DMS 273 (cell line): Measurements from ENCODE around the gene RETREG2.

Experiments
- DNase-seq: peaks from one replicate; lab custom pipeline; 2025; ENCODE audit not compliant: unreplicated experiment; lab: John Stamatoyannopoulos, UW

Gene RETREG2

DNA sequence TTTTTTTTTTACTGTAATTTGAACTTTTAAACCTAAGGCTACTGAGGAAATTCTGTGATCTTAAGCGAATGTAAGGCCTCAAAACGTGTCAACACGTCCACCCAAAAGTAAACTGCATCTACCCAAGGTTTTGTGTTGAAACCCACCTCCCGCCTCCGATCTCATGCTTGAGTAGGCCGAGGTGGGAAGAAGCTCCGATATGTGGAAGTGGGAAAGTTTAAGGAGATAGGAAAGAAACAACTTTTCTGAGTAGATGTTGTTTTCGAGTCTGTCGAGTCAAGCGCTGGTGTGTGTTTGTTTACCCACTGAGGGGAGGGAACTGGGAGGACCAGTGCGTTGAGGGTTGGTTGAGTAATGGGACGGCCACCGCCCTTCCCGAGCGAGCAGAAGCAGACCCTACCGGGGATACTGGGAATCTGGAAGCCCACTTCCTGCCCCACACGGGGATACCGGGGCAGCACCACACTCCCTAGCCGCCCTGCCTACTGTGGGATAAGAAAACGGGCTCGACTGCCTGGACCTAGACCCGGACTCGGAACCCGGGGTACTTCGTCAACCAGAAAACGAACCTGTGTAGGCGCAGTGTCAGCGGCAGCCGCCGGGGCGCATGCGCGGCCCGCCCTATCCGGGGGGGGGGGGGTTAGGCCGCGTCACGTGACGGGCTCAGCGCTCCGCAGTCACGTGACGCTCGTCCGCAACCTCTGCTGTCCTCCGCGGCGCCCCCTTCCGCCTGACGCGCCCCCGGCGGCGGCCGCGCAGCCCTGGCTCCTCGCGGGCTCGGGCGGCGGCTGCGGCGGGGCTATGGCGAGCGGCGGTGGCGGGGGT is at the start of gene RETREG2:
TSS of gene RETREG2 (plus strand) at position 724 of the 825 bp plus-strand sequence. CDS start at position 802, 78 bp downstream.
- peak; percentile 94 for DNase-seq

DNA sequence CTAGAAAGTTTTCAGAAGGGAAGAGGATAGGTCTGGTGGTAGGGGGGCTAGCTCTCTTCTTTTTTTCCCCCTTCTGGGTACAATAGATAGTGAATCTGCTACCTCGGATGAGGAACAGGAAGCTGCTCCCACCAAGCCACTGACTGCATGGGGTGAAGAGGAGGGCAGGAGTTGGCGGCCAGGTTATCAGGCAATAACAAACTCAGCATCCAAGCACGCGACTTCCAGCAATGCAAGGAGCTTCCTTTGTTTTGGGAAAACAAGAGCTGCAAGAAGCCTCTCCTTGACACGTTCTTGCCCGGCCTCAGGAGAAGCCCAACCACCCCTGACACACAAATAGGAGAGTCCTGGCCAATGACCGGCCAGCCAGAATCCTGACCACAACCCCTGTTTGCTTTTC is 49.7 kb upstream of the RETREG2 start:
- DNase-seq: no peak

DNA sequence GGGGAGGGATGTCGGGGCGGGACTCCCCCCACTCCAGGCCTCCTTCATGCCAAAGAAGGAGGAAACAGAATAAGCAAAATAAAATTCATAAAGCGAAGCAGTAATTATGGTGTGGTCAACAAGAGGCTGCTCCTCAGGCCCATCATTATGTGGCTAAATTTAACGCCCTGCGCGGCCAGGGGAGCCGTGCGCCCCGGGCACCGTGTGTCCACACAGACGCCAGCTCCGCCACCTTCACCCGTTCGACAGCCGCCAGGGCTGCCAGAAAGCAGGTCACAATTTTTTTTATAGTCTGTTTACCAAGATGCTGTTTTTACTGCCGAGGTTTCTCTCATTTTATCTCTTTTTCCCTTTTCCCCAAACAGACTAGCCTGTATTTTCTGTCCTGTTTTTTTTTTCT is 48.5 kb upstream of the RETREG2 start:
- DNase-seq: no peak

- DNase-seq: no peak
These were observed 46.7 kb upstream of the RETREG2 start for GRCh38 chr2:219131327-219131726.

DNA sequence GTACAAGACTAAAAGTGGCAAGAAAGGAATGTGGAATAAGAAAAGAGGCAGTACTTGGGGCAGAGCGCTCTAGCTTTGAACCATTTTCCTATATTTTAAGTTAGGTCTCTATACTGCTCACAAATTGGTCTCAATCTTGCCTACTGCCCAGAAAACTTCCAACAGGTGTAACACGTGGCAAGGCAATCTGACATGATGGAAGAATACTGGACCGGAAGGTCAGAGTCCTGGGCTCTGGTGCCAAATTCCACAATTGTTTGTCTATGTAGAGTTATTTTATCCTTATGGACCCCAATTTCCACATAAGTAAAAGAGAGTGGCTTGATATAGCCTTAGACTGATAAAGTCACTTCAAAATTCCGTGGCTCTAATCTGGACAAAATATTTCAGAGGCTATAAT is 46.3 kb upstream of the RETREG2 start:
- no peak for DNase-seq

DNA sequence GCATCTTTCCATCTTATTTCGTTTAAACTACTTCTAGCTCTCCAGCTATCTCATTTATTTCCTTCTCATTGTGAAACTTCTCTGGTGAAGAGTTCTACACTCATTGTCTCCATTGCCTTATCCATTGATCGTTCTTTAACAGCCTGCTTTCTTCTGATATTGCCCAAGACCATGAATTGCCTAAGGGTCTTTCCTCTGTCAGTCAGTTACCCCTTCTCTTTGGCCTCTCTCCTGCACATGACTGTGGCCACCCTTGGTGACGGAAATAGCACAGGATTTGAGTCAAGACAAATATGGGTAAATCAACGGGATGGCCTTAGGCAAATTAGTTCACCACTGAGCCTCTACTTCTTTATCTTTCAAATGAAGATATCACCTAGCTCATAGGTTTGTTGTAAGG is 44.1 kb upstream of the RETREG2 start:
- DNase-seq: no peak

DNA sequence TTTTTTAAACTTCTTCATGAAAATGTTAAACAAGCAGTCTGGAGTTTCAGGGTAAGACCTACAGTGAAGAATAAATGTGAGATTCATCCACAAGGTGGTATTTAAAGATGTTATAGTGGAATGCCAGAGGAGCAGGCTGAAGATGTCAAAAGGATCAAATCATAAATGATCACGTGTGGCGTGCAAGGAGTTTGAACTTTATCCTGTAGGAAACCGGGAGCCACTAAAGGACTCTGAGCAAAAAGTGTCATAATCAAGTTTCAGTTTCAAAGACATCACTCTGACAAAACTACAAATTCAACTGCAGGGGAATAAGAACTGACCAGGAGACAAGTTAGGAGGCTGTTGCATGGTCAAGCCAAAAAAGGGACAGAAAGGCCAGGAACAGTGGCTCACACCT is 37.4 kb upstream of the RETREG2 start:
- no peak for DNase-seq

- DNase-seq: peak; percentile 60
These were observed 35.7 kb upstream of the RETREG2 start for GRCh38 chr2:219142329-219142728.

GRCh38 chr2:219149667-219150066 is 28.4 kb upstream of the RETREG2 start:
- peak; percentile 36 for DNase-seq

- peak; percentile 92 for DNase-seq
These were observed 22.9 kb upstream of the RETREG2 start for GRCh38 chr2:219155054-219155644.

GRCh38 chr2:219157396-219157795 is 20.7 kb upstream of the RETREG2 start:
- DNase-seq: no peak

GRCh38 chr2:219158025-219158424 is 20.1 kb upstream of the RETREG2 start:
- DNase-seq: no peak

- no peak for DNase-seq
These were observed 19.5 kb upstream of the RETREG2 start for GRCh38 chr2:219158586-219158985.

- no peak for DNase-seq
These were observed 18.3 kb upstream of the RETREG2 start for GRCh38 chr2:219159771-219160185.

DNA sequence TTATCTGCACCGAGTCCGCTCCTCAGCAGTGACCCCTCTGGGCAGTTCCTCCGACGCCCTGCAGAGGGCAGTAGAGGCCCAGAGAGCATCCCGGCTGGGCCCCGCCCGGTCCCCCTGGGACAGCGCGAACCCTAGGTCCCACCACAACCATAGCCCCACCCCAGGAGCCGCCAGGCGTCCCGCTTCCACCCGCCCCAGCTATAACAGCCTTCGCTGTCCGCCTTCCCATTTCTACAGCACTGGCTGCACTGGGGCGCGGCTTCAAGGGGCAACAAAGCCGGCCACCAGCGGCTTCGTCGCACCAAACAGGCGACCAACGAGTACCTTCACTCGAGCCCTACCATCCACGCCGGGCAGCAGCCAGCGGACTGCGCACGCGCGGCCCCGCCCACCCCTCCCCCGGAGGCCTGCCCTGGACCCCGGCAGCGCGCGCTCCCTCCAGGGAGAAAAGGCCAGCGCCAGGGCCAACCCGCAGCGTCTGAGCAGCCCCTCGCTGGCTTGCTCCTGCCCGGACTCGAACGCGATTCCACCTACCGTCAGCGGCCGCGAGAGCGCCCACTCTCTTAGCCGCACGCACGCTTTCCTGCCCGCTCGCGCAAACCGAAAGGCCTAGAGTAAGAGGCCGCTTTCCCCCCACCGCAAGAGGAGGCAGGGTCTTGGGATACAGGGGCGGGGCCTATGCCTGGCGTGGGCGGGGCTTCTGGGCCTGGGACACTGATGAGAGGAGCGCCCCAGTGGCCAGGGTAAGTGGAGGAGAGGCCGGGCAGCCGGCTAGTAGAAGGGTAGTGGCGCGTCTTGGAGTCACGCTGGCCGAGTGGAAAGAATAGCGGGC is 17.7 kb upstream of the RETREG2 start, which contains the start of gene NHEJ1:
TSS of gene NHEJ1 (minus strand) at position 630 of the 832 bp plus-strand sequence. CDS start 2,453 bp downstream, outside the sequence.
- peak; percentile 96 for DNase-seq

DNA sequence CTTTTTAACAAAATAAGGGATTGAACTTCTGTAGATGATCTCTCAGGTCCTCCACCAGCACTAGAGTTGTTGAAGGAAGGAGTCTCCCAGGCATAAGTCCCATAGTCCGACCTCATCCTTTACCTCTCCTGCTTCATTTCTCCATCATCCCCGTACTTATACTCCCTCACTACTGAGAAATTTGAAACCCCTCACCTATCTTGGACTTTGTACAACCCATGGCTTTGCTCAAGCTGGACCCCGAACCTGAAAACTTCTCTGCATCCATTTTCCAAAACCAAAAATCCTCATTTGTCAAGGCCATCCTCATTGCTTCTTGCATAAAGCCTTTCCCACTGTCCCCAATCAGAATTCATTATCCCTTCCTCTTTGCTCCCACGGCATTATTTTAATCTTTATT is 17.0 kb upstream of the RETREG2 start:
- no peak for DNase-seq

- no peak for DNase-seq
These were observed 14.9 kb upstream of the RETREG2 start for GRCh38 chr2:219163156-219163555.

DNA sequence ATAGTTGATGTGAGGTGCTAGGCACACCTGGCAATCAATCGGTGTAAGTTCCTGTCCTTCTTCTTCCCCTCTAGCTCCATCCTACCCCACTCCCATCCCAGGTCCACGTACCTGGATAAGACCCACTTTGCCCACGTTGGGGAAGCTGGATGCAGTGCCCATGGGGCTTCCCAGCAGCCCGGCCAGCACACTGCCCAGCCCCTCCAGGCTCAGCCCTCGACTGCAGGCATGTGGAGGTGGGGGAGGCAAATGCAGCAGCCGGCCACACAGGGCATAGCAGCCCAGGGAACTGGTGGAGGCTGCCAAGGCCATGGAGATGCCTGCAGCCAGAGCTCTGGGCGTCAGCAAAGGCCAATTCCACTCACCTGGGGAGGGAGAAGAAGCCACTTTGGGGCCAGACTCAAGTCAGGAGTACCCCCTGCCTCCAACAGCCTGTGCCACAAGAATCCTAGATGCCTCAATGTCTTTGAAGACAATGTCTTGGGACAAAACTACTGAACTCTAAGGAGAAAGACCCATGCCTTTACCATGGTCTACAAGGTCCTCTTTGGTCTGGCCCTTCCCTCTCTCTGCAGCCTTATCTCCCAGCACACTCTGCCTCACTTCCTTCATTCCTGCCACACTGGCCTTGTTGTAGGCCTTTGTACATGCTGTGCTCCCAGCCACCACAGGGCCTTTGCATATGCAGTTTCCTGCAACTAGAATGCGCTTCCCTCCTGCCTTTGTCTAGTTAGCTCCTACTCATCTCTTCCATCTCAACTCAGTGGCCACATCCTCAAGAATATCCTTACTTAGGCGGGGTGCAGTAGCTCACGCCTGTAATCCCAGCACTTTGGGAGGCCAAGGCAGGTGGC is 12.8 kb upstream of the RETREG2 start:
- no peak for DNase-seq

DNA sequence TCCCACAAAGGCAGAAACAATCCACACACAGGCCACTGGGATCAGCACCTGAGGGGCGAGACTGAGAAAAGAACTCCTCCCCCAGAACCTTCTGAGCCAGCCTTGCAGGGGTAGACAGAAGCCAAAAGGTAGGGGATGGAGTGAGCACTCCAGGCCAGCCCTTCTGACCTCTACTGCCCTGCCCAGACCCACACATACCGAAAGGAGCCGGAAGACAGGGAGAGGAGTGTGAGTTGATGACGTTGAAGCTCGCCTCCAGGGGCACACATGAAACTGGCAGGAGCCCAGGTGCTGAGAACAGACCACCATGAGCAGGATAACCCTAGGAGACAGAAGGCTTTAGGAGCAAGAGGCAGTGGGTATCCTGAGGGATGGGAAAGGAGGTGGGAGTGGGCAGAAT is 10.1 kb upstream of the RETREG2 start:
- no peak for DNase-seq

- no peak for DNase-seq
These were observed 9.5 kb upstream of the RETREG2 start for GRCh38 chr2:219168526-219168925.

DNA sequence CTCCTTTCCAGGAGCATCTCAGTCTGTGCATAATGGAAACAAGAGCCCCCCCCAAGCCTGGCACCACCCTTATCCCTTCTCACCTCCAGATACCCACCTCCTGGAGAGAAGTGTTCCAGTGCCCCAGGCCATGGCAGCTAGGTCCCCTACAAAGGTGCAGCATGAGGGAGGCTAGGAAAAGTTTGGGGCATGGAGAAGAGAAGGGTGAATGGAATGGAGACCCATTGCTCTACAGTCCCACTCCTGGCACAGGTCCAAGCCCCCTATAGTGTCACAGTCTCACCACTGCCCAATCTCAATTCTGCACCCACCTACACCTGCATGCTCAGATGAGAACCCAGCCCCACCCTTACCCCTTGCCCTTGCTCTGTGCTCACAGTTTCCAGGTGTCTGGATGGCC is 9.1 kb upstream of the RETREG2 start:
- DNase-seq: no peak
